IMR-90 (cell line): ENCODE data around the gene RNASET2.

Experiments used
- CTCF ChIP-seq: conservative IDR thresholded peaks from 2 replicates; pipeline ENCODE4 v1.5.1; 2012; ENCODE audit warnings: mild to moderate bottlenecking, low read depth, low read length, improper control_type of control experiment
- POLR2A ChIP-seq: IDR thresholded peaks from 2 replicates; pipeline ENCODE4 v1.6.1; 2012; ENCODE audit warnings: mild to moderate bottlenecking, low read depth, low read length

DNA sequence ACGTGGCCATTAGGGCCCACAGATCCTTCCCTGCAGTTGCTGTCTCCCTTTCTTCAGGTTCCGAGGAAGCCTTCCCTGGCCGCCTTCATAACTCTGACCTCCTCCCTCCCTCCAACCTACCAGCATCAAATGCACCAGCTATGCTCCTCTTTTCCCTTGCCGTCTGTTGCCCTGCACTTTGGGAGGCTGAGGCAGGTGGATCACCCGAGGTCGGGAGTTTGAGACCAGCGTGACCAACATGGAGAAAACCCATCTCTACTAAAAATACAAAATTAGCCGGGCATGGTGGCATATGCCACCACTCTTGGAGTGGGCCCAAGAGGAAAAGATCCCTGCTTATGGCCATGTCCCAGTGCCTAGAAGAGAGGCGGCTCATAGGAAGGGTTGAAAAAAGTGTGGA, 31.8 kb downstream of the RNASET2 start:
- TF ChIP-seq CTCF (no peak), POLR2A (no peak)
